Adipocyte (in vitro differentiated cells): ENCODE measurements around the gene PLD6.

ENCODE experiments used
- DNase-seq: peaks from one replicate; pipeline ENCODE4 v3.0.0-alpha.2; 2015; ENCODE audit warnings: low read depth
- H3K27me3 ChIP-seq: replicated peaks from 2 replicates; pipeline ENCODE4 v1.7.0; 2013; ENCODE audit warnings: mild to moderate bottlenecking, low read length, moderate library complexity; ENCODE audit not compliant: control insufficient read depth, insufficient read depth
- H3K36me3 ChIP-seq: 2 replicates; pipeline ENCODE4 v1.7.0; 2013; ENCODE audit warnings: low read length, mild to moderate bottlenecking, moderate library complexity; ENCODE audit not compliant: control insufficient read depth, insufficient read depth, severe bottlenecking
- H3K4me1 ChIP-seq: 2 replicates; pipeline ENCODE4 v1.7.0; 2013; ENCODE audit warnings: mild to moderate bottlenecking, low read length, moderate library complexity; ENCODE audit not compliant: control insufficient read depth, insufficient read depth
- H3K4me3 ChIP-seq: 2 replicates; pipeline ENCODE4 v1.7.0; 2013; ENCODE audit warnings: mild to moderate bottlenecking, low read length, moderate library complexity
- H3K9ac ChIP-seq: 2 replicates; pipeline ENCODE4 v1.7.0; 2013; ENCODE audit warnings: mild to moderate bottlenecking, low read length, moderate library complexity
- H3K9me3 ChIP-seq: 2 replicates; pipeline ENCODE4 v1.7.0; 2013; ENCODE audit warnings: mild to moderate bottlenecking, low read length, moderate library complexity; ENCODE audit not compliant: control insufficient read depth

The PLD6 gene

DNA sequence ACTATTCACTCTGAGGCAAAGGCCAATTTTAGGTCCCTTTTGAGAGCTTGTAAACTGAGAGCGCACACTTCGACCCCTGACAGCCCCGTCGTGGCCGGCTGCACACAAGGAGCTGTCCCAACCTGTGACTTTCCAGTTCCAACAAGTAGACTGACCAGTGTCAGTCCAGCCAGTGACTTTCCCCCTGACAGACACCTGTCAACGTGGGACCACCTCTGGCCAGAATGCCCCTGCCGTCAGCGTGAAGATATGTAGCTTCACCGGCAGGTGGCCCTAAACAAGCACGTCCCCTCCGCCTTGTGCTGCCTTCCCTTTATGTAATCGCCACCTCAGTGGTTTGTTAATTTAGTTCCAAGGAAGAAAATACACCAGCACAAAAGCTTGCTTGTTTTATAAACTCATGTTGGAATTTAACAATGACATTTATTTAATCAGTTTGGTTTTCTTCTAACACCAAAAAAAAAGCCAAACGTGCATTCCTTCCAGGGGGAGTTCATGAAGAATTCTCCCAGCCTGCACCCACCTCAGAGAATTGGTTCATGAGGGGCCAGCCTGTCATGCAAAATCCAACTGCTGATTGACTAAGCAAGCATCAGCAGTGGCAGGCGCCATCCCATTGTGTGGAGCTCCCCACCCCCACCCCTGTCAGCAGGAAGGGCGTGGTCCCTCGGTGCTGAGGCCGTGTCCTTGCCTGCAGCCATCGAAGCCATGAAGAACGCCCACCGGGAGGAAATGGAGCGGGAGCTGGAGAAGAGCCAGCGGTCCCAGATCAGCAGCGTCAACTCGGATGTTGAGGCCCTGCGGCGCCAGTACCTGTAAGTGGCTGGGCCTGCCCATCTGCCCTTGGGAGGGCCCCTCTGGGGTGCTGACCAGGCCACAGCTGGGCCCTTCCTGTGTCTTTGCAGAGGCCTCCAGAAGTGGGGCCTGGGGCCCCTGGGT lies 33.9 kb downstream of the PLD6 start:
- Histone ChIP-seq H3K9me3 (no peaks in the 10 kb centered on the region), H3K27me3 (no peaks in the 10 kb centered on the region), H3K36me3 (peaks cover 80% of the 10 kb centered on the region), H3K4me1 (no peaks in the 10 kb centered on the region), H3K9ac (no peak overlapping the region), H3K4me3 (no peak overlapping the region)
- no peak for DNase-seq

DNA sequence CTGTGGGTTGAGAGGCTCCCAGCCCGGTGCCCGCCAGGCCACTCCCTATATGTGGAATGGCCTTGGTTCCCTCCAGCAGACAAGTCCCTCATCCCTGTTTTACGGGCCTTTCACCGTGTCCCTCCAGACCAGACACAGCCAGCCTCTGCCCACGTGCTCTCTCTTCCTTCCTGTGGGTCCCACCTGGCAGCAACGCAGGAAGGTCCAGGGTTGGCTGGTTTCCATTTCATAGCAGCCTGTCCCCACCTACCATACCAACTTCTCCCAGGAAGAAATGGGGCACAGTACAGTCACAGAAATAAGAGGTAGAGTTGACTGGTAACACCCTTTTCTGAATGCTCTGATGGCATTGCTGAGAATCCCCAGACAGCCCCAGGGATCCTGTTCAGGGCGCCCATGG lies 34.9 kb downstream of the PLD6 start:
- Histone ChIP-seq H3K9me3 (no peaks in the 10 kb centered on the region), H3K36me3 (peaks cover 80% of the 10 kb centered on the region), H3K27me3 (no peaks in the 10 kb centered on the region), H3K9ac (no peak overlapping the region), H3K4me1 (no peaks in the 10 kb centered on the region), H3K4me3 (no peak overlapping the region)
- no peak for DNase-seq

DNA sequence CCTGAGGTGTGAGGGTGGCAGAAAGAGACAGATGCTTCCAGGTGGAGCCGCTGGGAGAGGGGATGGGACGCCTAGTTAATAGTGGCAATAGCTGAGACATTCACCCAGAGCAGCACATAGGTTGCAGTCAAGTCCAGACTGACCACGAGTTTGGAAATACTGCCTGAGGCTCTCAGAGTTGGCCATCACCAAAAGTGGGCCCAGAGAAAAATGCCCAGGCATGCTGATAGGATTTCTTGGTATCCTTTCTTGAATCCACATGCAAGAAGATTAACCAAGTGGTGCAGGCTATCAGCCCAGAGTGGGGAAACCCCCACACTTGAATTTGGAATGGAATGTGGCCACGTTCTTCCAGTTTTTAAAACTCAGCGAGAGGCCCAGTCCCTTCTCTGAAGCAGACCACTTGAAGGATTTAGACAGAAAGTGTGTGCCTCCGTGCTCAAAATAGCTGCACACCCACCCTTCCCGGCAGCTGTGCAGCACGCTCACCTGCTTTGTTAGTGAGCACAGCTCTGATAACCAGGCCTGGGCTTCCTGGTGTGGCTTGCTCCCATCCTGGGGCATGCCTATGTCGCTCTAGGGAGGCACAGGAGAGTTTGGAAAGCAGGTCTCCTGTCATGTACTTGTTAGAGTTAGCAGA lies 35.7 kb downstream of the PLD6 start:
- Histone ChIP-seq H3K27me3 (no peaks in the 10 kb centered on the region), H3K4me3 (no peak overlapping the region), H3K36me3 (peaks cover 80% of the 10 kb centered on the region), H3K9ac (no peak overlapping the region), H3K4me1 (no peaks in the 10 kb centered on the region), H3K9me3 (no peaks in the 10 kb centered on the region)
- DNase-seq = peak; percentile 86

DNA sequence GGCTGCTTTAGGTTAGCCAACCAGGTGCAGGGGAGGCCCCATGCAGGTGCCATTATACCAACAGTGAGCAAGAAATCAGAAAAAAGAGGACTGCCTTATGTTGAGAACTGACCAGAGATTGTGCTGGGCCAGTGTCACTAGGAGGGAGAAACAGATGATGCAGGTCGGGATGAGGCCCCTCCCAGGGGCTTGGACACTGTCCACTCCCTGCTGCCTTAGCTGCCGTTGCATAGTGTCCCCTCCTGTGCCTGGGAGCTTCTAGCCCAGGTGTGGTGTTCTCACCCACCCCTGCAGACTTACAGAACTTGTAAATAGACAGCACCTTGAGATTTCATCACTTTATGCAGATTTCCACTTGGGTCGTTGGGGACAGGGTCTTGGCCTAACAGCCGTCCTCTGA lies 36.7 kb downstream of the PLD6 start:
- Histone ChIP-seq H3K9ac (no peak overlapping the region), H3K4me3 (no peak overlapping the region), H3K27me3 (no peaks in the 10 kb centered on the region), H3K4me1 (no peaks in the 10 kb centered on the region), H3K9me3 (no peaks in the 10 kb centered on the region), H3K36me3 (peaks cover 80% of the 10 kb centered on the region)
- DNase-seq = no peak

DNA sequence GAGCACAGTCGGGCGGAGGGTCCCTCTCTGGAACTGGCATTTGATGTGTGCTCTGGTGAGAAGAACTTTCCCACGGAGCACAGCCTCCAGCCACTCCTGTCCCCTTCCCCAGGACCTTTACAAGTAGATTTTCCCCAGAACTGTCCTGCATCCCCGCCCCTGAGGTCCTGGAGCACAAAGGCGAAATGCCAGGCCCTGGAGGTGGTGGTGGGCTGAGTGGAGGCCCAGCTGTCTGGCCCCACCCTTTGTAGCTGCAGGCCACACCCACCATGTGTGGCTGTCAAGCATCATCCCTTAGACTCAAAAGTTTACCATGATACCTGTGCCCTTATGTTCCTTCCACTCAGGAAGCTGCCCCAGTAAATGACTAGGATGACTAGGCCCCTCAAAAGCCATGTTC lies 37.7 kb downstream of the PLD6 start:
- no peak overlapping the region for H3K9ac ChIP-seq
- H3K4me1 ChIP-seq = no peaks in the 10 kb centered on the region
- H3K36me3 ChIP-seq = peaks cover 80% of the 10 kb centered on the region
- no peaks in the 10 kb centered on the region for H3K9me3 ChIP-seq
- H3K4me3 ChIP-seq = no peak overlapping the region
- DNase-seq = no peak
- H3K27me3 ChIP-seq = no peaks in the 10 kb centered on the region

DNA sequence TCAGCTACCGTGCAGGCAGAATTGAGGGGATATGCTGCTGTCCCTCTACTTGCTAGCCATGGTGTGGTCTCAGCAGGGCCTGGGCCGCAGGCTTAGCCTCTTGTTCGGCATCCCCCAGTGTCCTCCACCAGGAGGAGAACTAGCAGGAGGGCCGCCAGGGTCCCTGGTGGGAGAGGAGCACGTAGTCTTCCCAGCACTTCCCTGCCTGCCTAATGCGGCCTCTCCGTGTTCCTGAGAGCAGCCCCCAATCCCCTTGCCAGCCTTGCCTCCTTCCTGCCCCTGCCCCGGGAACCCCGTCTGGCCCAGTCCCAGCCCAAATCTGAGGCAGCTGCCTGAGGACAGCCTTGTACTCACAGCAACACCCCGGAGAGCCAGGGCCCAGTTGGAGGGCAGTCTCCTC lies 38.1 kb downstream of the PLD6 start:
- no peak overlapping the region for H3K9ac ChIP-seq
- H3K36me3 ChIP-seq = peaks cover 80% of the 10 kb centered on the region
- DNase-seq = no peak
- no peaks in the 10 kb centered on the region for H3K4me1 ChIP-seq
- H3K27me3 ChIP-seq = no peaks in the 10 kb centered on the region
- H3K9me3 ChIP-seq = no peaks in the 10 kb centered on the region
- H3K4me3 ChIP-seq = no peak overlapping the region

DNA sequence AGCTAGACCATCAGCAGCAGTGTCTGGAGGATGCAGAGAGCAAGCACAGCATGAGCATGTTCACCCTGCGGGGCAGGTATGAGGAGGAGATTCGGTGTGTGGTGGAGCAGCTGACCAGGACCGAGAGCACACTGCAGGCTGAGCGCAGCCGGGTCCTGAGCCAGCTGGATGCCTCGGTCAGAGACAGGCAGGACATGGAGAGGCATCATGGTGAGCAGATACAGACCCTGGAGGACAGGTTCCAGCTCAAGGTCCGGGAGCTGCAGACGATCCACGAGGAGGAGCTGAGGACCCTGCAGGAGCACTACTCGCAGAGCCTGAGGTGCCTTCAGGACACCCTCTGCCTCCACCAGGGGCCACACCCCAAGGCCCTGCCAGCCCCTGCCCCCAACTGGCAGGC lies 38.8 kb downstream of the PLD6 start:
- Histone ChIP-seq H3K4me1 (no peaks in the 10 kb centered on the region), H3K27me3 (no peaks in the 10 kb centered on the region), H3K9me3 (no peaks in the 10 kb centered on the region), H3K9ac (no peak overlapping the region), H3K4me3 (no peak overlapping the region), H3K36me3 (peaks cover 80% of the 10 kb centered on the region)
- DNase-seq = no peak

DNA sequence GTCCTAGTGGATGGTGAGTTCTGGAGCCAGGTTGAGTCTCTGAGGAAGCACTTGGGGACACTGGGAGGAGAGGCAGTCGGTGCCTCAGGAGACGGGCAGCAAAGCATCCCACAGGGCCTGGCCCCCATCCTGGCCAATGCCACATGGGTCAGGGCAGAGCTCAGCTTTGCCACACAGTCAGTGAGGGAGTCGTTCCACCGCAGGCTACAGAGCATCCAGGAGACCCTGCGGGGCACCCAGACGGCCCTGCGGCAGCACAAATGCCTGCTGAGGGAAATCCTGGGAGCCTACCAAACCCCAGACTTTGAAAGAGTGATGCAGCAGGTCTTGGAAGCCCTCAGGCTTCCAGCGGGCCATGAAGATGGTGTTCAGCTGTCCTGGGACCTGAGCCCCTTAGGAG lies 39.7 kb downstream of the PLD6 start:
- H3K9me3 ChIP-seq = no peaks in the 10 kb centered on the region
- no peak overlapping the region for H3K4me3 ChIP-seq
- no peak overlapping the region for H3K9ac ChIP-seq
- H3K36me3 ChIP-seq = peaks cover 82% of the 10 kb centered on the region
- no peak for DNase-seq
- H3K27me3 ChIP-seq = no peaks in the 10 kb centered on the region
- H3K4me1 ChIP-seq = no peaks in the 10 kb centered on the region

DNA sequence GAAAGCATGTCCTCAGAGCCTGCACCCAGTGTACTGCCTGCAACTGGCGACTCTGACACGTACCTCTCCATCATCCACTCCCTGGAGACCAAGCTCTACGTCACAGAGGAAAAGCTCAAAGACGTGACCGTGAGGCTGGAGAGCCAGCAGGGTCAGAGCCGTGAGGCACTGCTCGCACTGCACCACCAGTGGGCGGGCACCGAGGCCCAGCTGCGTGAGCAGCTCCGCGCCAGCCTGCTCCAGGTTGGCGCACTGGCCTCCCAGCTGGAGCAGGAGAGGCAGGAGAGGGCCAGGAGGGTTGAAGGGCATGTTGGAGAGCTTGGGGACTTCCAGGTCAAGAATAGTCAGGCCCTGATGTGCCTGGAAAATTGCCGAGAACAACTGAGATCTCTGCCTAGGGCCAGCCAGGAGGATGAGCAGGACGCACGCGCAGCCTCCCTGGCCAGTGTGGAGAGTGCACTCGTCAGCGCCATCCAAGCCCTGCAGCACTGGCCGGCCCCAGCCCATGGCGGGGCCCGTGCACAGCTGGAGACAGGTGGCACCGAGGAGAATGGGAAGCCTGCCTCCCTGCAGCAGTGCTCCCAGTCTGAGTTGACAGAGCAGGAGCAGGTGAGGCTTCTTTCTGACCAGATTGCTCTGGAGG lies 40.3 kb downstream of the PLD6 start:
- no peak overlapping the region for H3K9ac ChIP-seq
- no peak for DNase-seq
- H3K36me3 ChIP-seq = peaks cover 88% of the 10 kb centered on the region
- no peak overlapping the region for H3K4me3 ChIP-seq
- H3K4me1 ChIP-seq = no peaks in the 10 kb centered on the region
- no peaks in the 10 kb centered on the region for H3K27me3 ChIP-seq
- H3K9me3 ChIP-seq = no peaks in the 10 kb centered on the region

DNA sequence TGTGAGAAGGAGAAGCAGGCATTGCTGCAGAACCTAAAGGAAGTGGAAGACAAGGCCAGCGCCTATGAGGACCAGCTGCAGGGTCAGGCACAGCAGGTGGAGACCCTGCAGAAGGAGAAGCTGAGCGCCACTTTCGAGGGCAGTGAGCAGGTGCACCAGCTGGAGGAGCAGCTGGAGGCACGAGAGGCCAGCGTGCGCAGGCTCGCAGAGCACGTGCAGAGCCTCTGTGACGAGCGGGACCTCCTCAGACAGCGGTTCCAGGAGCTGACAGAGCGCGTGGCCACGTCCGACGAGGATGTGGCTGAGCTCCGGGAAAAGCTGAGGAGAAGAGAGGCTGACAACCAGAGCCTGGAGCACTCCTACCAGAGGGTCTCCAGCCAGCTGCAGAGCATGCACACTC lies 41.5 kb downstream of the PLD6 start:
- no peaks in the 10 kb centered on the region for H3K27me3 ChIP-seq
- H3K4me3 ChIP-seq = no peak overlapping the region
- H3K4me1 ChIP-seq = no peaks in the 10 kb centered on the region
- H3K9me3 ChIP-seq = no peaks in the 10 kb centered on the region
- peaks cover 99% of the 10 kb centered on the region for H3K36me3 ChIP-seq
- H3K9ac ChIP-seq = no peak overlapping the region
- no peak for DNase-seq

DNA sequence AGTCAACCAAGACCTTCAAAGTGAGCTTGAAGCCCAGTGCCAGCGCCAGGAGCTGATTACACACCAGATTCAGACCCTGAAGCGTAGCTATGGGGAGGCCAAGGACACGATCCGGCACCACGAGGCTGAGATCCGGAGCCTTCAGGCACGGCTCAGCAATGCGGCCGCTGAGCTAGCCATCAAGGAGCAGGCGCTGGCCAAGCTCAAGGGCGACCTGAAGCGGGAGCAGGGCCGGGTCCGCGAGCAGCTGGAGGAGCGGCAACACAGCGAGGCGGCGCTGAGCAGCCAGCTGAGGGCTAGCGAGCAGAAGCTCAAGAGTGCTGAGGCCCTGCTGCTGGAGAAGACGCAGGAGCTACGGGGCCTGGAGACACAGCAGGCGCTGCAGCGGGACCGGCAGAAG lies 42.0 kb downstream of the PLD6 start:
- H3K4me1 ChIP-seq = no peaks in the 10 kb centered on the region
- no peaks in the 10 kb centered on the region for H3K27me3 ChIP-seq
- DNase-seq = no peak
- no peak overlapping the region for H3K4me3 ChIP-seq
- no peak overlapping the region for H3K9ac ChIP-seq
- peaks cover 99% of the 10 kb centered on the region for H3K36me3 ChIP-seq
- H3K9me3 ChIP-seq = no peaks in the 10 kb centered on the region
